CD14-positive monocyte (primary cell): Measurements from ENCODE around the gene SIK3. TPM values are rescaled to one million over a fixed set of nuclear protein-coding genes. Genes with fewer than 3 reads are reported as not detected.

Experiments
- DNase-seq, 3 donors: peaks; one replicate each; pipeline ENCODE4 v3.0.0-alpha.2; 2011 to 2022
- H2AFZ ChIP-seq: 2 replicates; pipeline ENCODE4 v1.6.0; 2012; ENCODE audit warnings: mild to moderate bottlenecking, low read depth, low read length, inconsistent platforms; ENCODE audit not compliant: insufficient read depth, poor library complexity, severe bottlenecking
- H3K27ac ChIP-seq, 2 donors: 1 replicate in 1 of 2; 2 replicates in 1 of 2; pipeline ENCODE4 v1.5.1; 2012 to 2013; ENCODE audit warnings: low read length in 2 of 2, control low read depth in 1 of 2, inconsistent platforms in 1 of 2, low read depth in 1 of 2, mild to moderate bottlenecking in 1 of 2
- H3K27me3 ChIP-seq, 2 donors: one replicate each; pipeline versions ENCODE4 v1.6.0 to v1.6.1; 2011 to 2013; ENCODE audit warnings: low read length in 2 of 2; ENCODE audit not compliant: control insufficient read depth in 2 of 2, insufficient read depth in 2 of 2
- H3K36me3 ChIP-seq, 2 donors: replicated peaks in 1 of 2; 1 replicate in 1 of 2; 2 replicates in 1 of 2; pipeline versions ENCODE4 v1.5.1 to v1.6.1; 2012 to 2013; ENCODE audit warnings: low read length in 2 of 2, control low read depth in 1 of 2, inconsistent platforms in 1 of 2, mild to moderate bottlenecking in 1 of 2; ENCODE audit not compliant: insufficient read depth in 2 of 2, control insufficient read depth in 1 of 2
- H3K4me1 ChIP-seq, 2 donors: 1 replicate in 1 of 2; 2 replicates in 1 of 2; pipeline versions ENCODE4 v1.5.1 to v1.6.1; 2012 to 2013; ENCODE audit warnings: low read length in 2 of 2, control low read depth in 1 of 2, inconsistent platforms in 1 of 2, mild to moderate bottlenecking in 1 of 2, moderate library complexity in 1 of 2; ENCODE audit not compliant: insufficient read depth in 2 of 2, control insufficient read depth in 1 of 2
- H3K4me2 ChIP-seq: replicated peaks from 2 replicates; pipeline ENCODE3; 2012; ENCODE audit warnings: low read length, moderate library complexity, mild to moderate bottlenecking; ENCODE audit not compliant: poor library complexity, severe bottlenecking; ENCODE audit errors: extremely low read depth
- H3K4me3 ChIP-seq, 3 experiments: fragments of 200-600 bp in 1 of 3; sonication (generic) in 1 of 3; replicated peaks in 1 of 3; 1 replicate in 2 of 3; 2 replicates in 1 of 3; pipeline ENCODE4 v1.5.1; 2011 to 2013; ENCODE audit warnings: low read length in 3 of 3, mild to moderate bottlenecking in 3 of 3, control low read depth in 2 of 3, low read depth in 2 of 3, inconsistent platforms in 1 of 3, moderate library complexity in 1 of 3
- H3K79me2 ChIP-seq: 2 replicates; pipeline ENCODE4 v1.6.0; 2012; ENCODE audit warnings: mild to moderate bottlenecking, control low read depth, inconsistent platforms, low read length, moderate library complexity; ENCODE audit not compliant: insufficient read depth
- H3K9ac ChIP-seq: 2 replicates; pipeline ENCODE4 v1.6.0; 2017; ENCODE audit warnings: low read length, mild to moderate bottlenecking; ENCODE audit not compliant: insufficient read depth, poor library complexity, severe bottlenecking
- H3K9me3 ChIP-seq, 2 donors: replicated peaks in 1 of 2; 1 replicate in 1 of 2; 2 replicates in 1 of 2; pipeline versions ENCODE4 v1.5.1 to v1.6.1; 2012 to 2013; ENCODE audit warnings: low read length in 2 of 2, control low read depth in 1 of 2; ENCODE audit not compliant: control insufficient read depth in 1 of 2, insufficient read depth in 1 of 2
- H4K20me1 ChIP-seq: 2 replicates; pipeline ENCODE4 v1.6.0; 2012; ENCODE audit warnings: mild to moderate bottlenecking, low read length, control low read depth, moderate library complexity; ENCODE audit not compliant: insufficient read depth
- H3K27ac Mint-ChIP-seq, 7 donors: one replicate each; pipeline ENCODE4 v1.8.0; 2020; ENCODE audit warnings: mild to moderate bottlenecking in 7 of 7, mixed read lengths in 7 of 7, moderate library complexity in 6 of 7, inconsistent platforms in 2 of 7
- H3K27me3 Mint-ChIP-seq, 3 donors: one replicate each; pipeline ENCODE4 v1.8.0; 2021 to 2022; ENCODE audit warnings: low read depth in 3 of 3, mild to moderate bottlenecking in 3 of 3, mixed read lengths in 3 of 3, moderate library complexity in 3 of 3, inconsistent platforms in 1 of 3
- H3K36me3 Mint-ChIP-seq, 2 donors: one replicate each; pipeline ENCODE4 v1.8.0; 2020; ENCODE audit warnings: mixed read lengths in 2 of 2, inconsistent platforms in 1 of 2, mild to moderate bottlenecking in 1 of 2
- H3K4me1 Mint-ChIP-seq: one replicate; pipeline ENCODE4 v1.8.0; 2020; ENCODE audit warnings: mild to moderate bottlenecking, mixed read lengths
- H3K4me3 Mint-ChIP-seq, 2 donors: one replicate each; pipeline ENCODE4 v1.8.0; 2020; ENCODE audit warnings: mild to moderate bottlenecking in 2 of 2, mixed read lengths in 2 of 2, moderate library complexity in 1 of 2
- H3K9me3 Mint-ChIP-seq, 7 donors: one replicate each; pipeline ENCODE4 v1.8.0; 2020 to 2022; ENCODE audit warnings: mixed read lengths in 7 of 7, mild to moderate bottlenecking in 6 of 7, moderate library complexity in 6 of 7, inconsistent platforms in 2 of 7
- CTCF ChIP-seq: fragments of 200-600 bp; IDR thresholded peaks from one replicate; pipeline ENCODE4 v1.8.0; 2022; ENCODE audit warnings: antibody characterized with exemption, mild to moderate bottlenecking
- WGBS: methylation state at CpG from one replicate; pipeline ENCODE4 v1.1.5; 2013; ENCODE audit warnings: missing lambda C conversion rate; ENCODE audit not compliant: insufficient coverage; 5-methylcytosine and 5-hydroxymethylcytosine counted together
- intact Hi-C, 2 donors: fragments of 100-400 bp; cut with micrococcal nuclease; formaldehyde crosslinking; loops; one replicate each; pipeline versions ENCODE4 v1.15.0 to v1.15.1; 2023
- polyA plus RNA-seq, 3 donors: library from polyadenylated mRNA; depleted of rRNA in 1 of 3; unstranded in 2 of 3; stranded (reverse) in 1 of 3; fragments of 300-500 nt in 2 of 3; fragments of >200 nt in 1 of 3; fragmentation: Illumina TruSeq in 2 of 3; gene quantifications; 1 replicate in 2 of 3; 2 replicates in 1 of 3; pipeline ENCODE4 v1.2.3, GENCODE V29; 2012 to 2021

SIK3 gene
- polyA plus RNA-seq, 3 donors, result 18.3 to 142 (median 20.0) TPM

- peaks cover 81 to 85% of the 10 kb centered on the region in 2 donors for H3K36me3 Mint-ChIP-seq
These were observed 224.0 kb downstream of the SIK3 start for GRCh38 chr11:116874251-116874650.

GRCh38 chr11:116873381-116873780, 224.8 kb downstream of the SIK3 start:
- intact Hi-C loops, result loop anchor here in 1 of 2 donors (10.0 kb wide), 1 partner anchor 351 kb away; no protein-coding TSS in a partner anchor
- no peak overlapping the region for H2AFZ ChIP-seq
- no peak overlapping the region for H3K9ac ChIP-seq
- WGBS, result 99% methylated on average over 10 of the region's 11 CpGs
- no peak overlapping the region for H3K27ac ChIP-seq
- no peak for DNase-seq
- H3K79me2 ChIP-seq, result no peaks in the 10 kb centered on the region
- peaks cover 48% of the 10 kb centered on the region for H4K20me1 ChIP-seq
- H3K36me3 ChIP-seq, result peaks cover 92 to 96% of the 10 kb centered on the region in 2 donors
- Mint-ChIP-seq H3K36me3 (peaks cover 84 to 88% of the 10 kb centered on the region in 2 donors), H3K9me3 (no peaks in the 10 kb centered on the region), H3K4me1 (peaks cover 8% of the 10 kb centered on the region), H3K4me3 (no peak overlapping the region), H3K27ac (no peak overlapping the region), H3K27me3 (no peaks in the 10 kb centered on the region)
- H3K27me3 ChIP-seq, result no peaks in the 10 kb centered on the region
- H3K4me2 ChIP-seq, result no peak overlapping the region
- TF ChIP-seq CTCF, result no peak
- H3K9me3 ChIP-seq, result no peaks in the 10 kb centered on the region
- H3K4me3 ChIP-seq, result no peak overlapping the region
- H3K4me1 ChIP-seq, result no peaks in the 10 kb centered on the region

More at GRCh38 chr11:116874251-116874650, 224.0 kb downstream of the SIK3 start:
- Histone ChIP-seq H3K36me3 (peaks cover 83 to 93% of the 10 kb centered on the region in 2 donors), H3K27me3 (no peaks in the 10 kb centered on the region), H3K4me1 (no peaks in the 10 kb centered on the region), H3K79me2 (no peaks in the 10 kb centered on the region), H3K4me2 (no peak overlapping the region), H4K20me1 (peaks cover 52% of the 10 kb centered on the region), H3K4me3 (no peak overlapping the region), H3K9ac (no peak overlapping the region), H3K27ac (no peak overlapping the region), H3K9me3 (no peaks in the 10 kb centered on the region), H2AFZ (no peak overlapping the region)
- no peak for DNase-seq
- no peaks in the 10 kb centered on the region for H3K9me3 Mint-ChIP-seq
- intact Hi-C loops, result loop anchor here in 1 of 2 donors (10.0 kb wide), 1 partner anchor 351 kb away; no protein-coding TSS in a partner anchor
- 100% methylated on average over 1 of the region's 2 CpGs for WGBS
- H3K27ac Mint-ChIP-seq, result peak overlapping the region in 1 of 7 donors; percentile 8
- H3K4me3 Mint-ChIP-seq, result no peak overlapping the region
- TF ChIP-seq CTCF, result no peak
- peaks cover 8% of the 10 kb centered on the region for H3K4me1 Mint-ChIP-seq
- H3K27me3 Mint-ChIP-seq, result no peaks in the 10 kb centered on the region
